GM21367 (cell line): ENCODE data around the gene CAND2.

ENCODE experiments used
- ATAC-seq: cut with Tn5 transposase; IDR thresholded peaks from one replicate; pipeline ENCODE4 v1.9.1; 2021; ENCODE audit not compliant: unreplicated experiment

Gene CAND2

DNA sequence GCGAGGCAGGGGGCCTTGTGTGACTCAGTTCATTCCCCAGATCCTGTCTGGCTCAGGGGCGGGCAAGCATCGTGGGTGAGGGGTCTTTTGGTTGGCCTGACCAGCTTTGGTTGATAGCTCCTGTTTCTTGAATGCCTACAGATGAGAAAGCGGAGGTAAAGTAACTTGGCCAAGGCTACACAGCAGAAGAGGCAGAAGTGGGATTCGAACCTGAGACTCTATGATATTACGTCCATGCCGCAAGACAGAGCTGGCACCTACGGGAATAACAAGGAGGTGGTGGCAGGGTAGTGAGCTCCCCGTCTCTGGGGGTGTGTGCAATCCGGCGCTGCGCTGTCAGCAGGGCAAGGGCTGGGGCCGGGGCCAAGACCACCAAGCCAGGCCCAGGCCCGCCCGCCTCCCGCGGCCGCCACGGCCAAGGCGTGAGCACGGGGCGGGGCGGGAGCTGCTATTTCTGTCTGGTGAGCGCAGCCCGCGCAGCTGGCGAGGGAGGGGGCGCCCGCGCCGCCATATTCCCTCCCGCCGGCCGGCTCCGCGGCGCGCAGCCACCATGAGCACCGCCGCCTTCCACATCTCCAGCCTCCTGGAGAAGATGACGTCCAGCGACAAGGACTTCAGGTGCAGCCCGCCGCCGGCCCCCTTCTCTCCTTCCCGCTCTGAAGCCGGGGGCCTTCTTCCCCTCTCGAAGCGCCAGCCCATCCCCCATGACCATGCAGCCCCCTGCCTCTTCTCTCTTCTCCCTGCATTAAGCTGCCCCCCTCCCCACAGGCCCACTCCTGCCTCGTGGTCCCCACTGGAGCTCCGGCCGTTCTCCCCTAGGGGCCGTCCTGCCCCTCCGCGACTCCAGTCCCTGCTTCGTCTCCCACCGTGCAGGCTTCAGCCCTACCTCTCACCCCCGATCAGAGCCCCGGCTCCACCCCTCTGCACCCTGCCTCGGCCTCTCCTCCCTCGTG is at the start of gene CAND2:
TSS of gene CAND2 (plus strand) at position 510 of the 953 bp plus-strand sequence. CDS start at position 551, 41 bp downstream.
- no peak for ATAC-seq

DNA sequence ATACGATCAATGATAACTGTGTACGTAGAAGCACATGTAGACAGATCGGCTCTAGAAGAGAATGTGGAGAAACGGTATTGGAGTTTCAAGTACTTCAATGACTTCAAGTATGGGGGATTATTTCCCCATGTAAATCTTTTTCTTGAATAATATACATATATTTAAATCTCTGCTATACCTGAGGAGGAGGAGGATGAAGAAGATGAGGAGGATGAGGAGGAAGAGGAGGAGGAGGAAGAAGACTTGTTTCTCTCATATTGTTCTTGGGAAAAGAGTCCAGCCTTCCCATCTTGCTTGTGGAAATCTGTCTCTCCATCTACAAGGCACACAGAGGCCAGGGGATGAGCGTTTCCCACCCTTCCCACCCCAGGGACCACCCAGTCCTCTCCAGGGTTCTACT is 48.0 kb upstream of the CAND2 start:
- ATAC-seq, result no peak

DNA sequence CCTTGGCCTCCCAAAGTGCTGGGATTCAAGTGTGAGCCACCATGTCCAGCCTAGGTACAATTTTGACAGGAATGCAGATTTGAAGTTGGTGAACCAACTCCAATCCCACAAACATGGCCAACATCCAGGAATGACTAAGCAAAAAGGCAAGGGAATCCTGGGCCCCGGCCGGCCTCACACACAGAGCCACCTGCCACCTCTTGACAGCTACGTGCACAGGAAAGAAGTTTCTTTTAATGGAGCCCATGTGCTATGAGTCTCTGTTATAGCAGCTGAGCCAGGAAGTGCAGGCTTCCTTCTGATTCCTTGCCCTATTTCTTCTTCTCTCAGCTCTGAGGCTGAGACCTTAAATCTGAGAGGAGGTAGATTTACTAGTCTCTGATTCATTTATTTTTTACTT is 46.3 kb upstream of the CAND2 start:
- ATAC-seq, result peak; percentile 30

DNA sequence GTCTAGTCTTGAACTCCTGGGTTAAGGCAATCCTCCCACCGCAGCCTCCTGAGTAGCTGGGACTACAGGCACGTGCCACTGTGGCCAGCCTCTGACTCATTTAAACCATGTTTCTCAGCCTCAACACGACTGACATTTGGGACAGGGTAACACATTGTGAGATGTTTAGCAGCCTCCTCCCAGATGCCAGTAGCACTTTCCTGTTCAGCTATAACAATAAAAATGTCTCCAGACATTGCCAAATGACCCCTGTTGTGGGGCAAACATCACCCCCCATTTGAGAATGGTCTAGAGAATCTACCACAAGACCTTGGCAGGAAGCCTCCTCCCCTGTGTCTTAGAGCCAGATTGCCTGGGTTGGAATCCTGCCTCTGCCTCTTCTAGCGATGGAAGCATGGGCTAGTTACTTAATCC is 45.8 kb upstream of the CAND2 start:
- peak; percentile 43 for ATAC-seq

DNA sequence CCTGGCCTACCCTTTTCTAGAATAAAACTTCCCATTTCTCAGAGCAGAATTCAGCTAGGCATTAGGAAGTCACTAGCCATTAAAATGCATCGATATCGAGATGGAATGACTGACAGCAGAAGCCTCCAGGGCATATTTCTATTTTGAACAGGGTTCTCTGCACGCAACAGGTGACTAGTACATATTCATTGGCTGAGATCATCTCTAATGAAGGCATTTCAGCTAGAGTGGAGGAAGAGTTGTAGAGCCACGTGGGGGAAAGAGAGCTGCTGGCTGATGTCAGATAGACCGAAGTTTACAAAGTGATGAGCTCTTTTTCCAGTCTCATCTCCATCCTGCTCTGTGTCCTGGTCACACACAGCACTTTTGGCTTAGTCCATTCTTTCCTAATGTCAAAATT is 44.9 kb upstream of the CAND2 start:
- ATAC-seq, result no peak

DNA sequence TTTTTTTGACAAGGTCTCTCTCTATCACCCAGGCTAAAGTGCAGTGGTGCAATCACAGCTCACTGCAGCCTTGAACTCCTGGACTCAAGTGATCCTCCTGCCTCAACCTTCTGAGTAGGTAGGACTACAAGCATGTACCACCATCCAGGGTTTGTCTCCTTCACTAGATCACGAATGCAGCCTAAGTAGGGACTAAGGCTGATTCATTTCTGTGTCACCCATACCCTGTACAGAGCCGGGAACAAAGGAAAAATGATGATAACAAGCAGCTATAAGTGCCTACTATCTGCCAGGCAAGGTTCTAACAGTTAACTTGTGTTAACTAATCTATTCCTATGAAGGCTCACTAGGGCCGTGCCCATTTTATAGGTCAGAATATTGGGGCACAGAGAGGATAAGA is 44.4 kb upstream of the CAND2 start:
- ATAC-seq, result no peak

DNA sequence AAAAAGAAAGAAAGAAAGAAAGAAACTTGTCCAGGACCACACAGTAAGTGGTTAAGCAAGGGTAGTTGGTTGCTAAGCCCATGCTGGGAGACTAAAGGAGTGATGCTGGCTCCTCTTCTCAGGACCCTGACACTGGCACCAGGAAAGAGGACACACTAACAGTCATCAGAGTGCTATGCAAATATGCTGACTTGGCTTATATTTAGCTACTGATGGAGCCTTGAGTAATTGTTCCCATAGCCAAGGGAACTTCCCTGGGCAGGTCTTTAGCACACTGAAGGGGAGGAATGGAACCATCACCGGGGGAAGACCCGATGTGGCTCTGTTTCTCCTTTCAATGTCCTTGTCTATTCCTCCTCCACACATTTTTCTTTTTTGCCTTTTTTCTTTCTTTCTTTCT is 43.7 kb upstream of the CAND2 start:
- no peak for ATAC-seq

DNA sequence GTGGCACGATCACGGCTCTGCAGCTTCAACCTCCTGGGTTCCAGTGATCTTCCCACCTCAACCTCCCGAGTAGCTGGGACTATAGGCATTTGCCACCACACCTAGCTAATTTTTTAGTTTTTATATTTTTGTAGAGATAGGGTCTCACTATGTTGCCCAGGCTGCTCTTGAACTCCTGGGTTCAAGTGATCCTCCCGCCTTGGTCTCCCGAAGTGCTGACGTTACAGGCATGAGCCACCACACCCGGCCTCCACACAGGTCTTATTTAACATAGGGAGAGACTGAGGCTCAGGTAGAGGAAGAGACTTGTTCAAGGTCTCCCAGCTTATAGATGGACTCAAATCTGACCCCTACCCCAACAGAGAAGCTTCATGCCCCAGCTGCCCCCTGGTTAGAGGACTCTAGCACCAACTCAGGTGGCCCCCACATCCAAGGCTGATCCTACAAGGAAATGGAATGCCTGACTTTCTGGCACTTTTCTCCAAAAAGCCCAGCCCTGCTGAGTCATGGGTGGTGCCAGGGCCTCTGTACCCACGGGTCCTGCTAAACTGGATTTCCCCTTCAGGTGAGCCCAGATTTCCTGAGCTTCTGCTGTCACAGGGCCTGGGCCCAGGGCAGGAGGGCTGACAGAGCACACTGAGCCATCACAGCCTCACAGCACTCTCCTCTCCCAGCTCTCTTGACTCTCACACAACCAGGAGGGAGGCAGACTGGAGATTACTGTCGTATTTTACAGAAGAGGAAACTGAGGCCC is 43.0 kb upstream of the CAND2 start:
- ATAC-seq, result no peak

DNA sequence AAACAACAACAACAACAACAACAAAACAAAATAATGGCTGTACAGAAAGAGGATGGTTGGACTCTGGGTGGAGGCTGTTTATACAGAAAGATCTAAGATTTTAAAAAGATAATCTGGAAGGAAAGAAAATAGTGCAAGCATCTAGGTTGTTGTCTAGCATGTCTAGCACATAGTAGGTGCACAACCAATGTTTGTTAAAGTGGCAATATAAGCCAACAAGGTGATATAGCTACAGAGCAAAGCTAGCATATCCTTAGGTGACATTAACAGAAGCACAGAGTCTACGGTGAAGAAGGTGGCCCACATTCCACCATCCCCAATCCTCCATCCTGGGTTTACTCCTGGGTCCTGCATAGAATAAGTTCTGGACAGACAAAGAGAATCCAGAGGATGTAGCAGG is 42.2 kb upstream of the CAND2 start:
- ATAC-seq, result no peak

DNA sequence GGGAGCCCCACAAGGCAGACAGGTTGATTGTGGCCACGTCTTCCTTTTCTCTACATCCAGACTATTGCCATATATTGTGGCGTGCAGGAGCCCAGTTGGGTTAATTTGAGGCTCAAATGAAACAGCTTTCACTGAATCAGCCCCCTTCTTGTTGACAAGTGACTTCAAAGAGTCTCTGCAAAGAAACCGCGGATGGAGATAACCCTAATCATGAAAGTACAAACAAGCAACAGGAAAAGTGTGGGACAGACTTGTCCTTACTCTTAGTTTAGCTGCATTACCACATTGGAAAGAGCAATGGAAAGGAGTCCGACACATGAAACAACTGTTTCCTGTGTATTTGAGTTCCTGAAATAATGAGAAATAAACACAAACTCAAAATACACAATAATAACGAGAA is 40.7 kb upstream of the CAND2 start:
- no peak for ATAC-seq

DNA sequence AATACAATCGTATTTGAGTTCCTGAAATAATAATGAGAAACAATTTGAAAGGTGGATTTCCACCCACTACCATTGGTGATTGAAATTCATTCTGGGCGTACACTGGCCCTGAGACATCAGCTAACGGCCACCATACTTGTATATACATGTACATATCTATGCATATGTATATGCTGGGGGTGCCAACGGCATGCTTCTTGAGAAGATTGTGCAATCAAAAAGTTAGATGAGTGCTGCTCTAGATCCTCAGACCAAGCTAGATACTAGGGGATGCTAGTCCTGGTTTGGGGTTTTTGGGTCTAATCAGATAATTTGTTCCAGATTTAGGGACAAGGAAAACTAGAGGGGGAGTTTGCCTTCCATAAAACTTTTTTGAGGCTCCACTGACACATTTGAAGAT is 40.3 kb upstream of the CAND2 start:
- no peak for ATAC-seq

DNA sequence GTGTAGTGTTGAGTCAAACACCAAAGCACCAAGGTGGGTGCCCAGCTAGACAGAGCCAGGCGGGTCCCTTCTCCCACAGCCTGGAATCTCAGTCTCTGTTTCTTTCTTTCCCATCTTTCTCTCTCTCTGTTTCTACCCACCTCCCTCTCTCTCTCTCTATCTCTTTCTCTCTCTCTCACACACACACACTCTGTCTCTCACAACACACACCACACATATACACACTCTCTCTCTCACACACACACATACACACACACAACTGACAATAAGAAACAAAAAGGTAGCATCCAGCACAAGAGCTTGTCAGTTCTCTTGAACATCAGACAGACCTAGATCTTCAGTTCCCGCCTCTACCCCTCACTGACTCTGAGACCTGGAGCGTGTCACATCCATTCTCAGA is 39.8 kb upstream of the CAND2 start:
- no peak for ATAC-seq

DNA sequence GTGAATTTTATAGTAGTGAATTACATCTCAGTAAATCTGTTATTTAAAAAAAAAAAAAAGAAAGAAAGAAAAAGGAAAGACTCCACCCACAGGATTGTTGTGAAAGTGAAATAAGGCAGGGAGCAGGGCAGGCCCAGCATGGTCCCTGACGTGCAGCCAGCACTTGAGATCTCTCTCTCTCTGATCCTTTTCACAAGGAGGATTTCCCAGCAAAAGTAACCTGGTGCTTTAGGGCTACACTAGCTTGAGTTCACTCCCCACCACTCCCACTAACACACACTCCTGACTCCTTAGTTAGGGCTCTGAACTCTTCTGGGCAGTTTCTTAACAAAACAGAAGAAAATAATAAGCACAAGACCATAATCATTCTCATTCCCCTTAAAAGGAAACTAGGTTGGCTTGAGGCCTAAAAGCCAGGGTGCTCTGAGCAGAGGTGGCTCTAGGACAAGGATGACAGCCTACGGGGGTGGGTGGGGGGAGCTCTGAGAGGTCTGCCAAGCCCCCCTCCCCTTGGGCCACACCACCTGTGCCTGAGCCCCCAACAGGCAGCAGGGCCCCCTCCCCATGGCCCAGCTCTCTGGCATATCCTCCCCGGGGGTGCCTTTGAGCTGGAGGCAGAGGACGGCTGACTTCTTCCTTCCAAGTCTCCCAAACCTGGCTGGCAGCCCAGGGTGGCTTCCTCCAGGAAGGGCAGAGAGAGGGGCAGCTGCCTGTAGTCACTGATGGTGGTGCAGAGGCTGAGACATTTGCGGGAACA is 38.3 kb upstream of the CAND2 start:
- ATAC-seq, result no peak

DNA sequence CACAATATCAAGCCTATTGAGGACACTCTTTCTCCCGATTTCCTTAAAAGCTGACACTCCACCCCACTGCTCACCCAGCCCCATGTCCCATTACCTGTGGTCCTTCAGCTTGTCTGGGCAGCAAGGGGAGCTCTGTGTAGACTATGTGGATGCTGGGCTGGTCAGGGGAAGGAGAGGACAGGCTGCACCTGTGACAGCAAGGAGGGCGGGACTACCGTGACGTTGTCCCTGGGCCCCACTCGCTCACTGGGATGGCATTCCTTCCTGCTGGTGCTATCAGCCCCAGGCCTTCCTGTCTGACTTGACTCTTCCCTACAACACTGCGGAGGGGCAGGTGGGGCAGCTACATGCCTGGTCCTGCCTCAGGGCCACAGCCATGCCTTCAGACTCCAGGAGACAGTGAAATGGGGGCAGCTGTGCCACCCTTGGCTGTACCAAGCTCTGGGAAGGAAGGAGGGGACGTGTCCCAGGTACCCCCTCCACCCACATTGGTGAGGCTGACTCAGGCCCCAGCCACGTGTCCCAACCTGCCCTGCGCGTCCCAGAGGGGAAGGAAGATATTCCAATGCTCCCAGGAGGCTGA is 37.3 kb upstream of the CAND2 start, which contains the start of gene TMEM40:
TSS of gene TMEM40 (minus strand) at position 163 of the 583 bp plus-strand sequence. CDS start 9,427 bp downstream, outside the sequence.
- ATAC-seq, result no peak

DNA sequence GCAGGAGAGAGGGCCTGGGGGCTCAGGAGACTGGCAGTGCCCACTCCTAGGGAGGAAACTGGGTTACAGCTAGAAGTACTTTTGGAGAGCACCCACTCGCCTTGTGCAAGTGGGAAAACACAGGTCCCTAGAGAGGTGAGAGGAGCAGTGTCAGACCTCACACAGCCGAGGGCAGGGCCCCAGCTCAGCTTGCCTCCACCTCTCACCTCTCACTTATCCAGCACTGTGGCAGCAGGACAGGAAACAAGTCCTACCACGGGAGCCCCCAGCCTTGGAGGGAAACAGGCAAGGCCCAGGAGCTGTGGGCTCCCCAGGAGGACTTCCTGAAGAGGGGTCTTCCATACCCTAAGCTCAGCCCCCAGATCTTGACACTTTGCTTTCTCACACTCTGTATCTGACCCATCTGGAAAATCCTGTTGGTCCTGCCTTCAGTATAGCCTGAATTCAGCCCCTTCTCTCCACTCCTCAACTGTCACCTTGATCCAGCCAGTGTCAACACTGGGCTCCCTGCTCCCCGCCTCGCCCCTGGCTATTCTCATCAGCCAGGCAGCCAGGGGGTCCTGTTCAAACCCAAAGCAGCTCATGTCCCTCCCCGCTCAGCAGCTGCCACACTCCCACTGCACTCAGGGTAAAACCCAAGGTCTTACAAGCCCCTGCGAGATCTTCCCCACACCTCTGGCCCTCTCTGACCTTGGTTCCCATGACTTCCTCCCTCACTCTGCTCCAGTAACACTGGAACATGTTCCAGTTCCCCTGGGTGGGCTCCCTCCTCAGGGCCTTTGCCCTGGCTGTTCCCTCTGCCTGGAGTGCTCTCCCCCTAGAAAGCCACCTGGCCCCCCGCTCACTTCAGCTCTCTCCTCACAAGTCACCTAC is 36.6 kb upstream of the CAND2 start:
- ATAC-seq, result no peak

DNA sequence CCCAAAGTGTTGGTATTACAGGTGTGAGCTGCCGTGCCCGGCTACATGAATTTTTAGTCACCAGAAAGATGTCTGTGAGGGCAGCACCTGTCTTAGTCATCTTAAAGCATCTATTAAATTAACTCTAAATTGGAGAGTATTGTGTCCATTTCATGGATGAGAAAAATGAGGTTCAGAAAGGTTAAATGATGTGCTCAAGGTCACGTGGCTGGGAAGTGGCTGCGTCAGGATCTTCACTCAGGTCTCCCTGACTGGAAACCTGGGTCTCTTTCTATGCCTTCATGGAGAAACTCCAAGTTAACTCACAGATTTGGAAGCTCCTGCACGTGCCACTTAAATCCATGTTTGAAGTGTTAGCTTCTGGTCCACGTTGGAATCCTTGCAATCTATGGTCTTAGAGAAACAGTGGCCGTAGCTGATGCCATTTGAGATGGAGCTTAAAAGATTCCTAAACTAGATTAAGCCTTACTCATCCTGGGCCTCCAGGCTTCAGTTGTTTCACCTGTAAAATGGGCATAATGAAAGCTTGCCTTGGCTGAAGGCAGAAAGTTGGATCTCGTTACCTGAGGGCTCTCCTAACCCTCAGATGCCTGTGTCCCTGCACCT is 32.2 kb upstream of the CAND2 start:
- no peak for ATAC-seq

DNA sequence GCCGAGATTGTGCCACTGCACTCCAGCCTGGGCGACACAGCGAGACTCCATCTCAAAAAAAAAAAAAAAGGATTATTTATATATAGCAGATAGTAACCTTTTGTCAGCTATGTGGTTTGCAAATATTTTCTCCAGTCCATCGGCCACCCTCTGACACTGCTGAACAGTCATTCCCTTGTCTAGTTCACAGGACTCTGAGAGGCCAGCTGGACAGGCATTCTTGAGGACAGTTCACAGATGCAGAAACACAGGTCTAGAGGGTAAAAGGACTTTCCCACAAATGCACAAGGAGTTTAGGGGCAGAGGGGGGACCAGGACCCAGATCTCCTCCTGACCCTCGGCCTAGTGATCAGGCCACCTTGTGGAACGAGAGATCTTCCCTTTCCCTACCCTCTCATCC is 29.9 kb upstream of the CAND2 start:
- ATAC-seq, result no peak

DNA sequence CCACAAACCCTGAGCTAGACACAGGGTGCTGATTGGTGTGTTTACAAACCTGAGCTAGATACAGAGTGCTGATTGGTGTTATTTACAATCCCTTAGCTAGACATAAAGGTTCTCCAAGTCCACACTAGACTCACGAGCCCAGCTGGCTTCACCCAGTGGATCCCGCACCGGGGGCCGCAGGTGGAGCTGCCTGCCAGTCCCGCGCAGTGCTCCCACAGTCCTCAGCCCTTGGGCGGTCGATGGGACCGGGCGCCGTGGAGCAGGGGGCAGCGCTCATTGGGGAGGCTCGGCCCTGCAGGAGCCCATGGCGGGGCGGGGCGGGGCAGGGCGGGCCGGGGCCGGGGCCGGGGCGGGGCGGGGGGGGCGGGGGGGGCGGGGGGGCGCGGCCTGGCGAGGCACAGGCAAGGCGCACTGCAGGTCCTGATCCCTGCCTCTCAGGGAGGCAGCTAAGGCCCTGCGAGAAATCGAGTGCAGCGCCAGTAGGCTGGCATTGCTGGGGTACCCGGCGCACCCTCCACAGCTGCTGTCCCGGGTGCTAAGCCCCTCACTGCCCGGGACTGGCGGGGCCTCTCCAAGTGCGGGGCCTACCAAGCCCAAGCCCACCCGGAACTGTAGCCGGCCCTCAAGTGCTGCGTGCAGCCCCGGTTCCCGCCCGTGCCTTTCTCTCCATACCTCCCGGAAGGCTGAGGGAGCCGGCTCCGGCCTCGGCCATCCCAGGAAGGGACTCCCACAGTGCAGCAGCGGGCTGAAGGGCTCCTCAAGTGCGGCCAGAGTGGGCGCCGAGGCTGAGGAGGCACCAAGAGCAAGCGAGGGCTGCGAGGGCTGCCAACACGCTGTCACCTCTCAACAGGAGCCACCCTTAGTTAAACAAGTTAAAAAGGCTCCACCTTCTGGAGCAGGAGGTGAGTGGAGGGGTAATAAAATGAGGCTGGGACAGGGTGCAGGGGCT is 27.6 kb upstream of the CAND2 start:
- ATAC-seq, result no peak
